Gastroesophageal sphincter (tissue), 4 donors: ENCODE data around the gene LRP6. TPM values are rescaled to one million over a fixed set of nuclear protein-coding genes. Genes with fewer than 3 reads are reported as not detected.

Source experiments
- ATAC-seq: fragments of 150-250 bp; one replicate; pipeline ENCODE4 v1.9.1; 2016; ENCODE audit warnings: mild to moderate bottlenecking, moderate library complexity
- H3K27ac ChIP-seq, 4 donors: fragments of 200-600 bp; sonication (generic) in 3 of 4; 1 replicate in 3 of 4; 2 replicates in 1 of 4; pipeline ENCODE4 v1.5.1; 2016 to 2019
- H3K27me3 ChIP-seq: fragments of 200-600 bp; sonication (generic); one replicate; pipeline ENCODE4 v1.5.1; 2019
- H3K36me3 ChIP-seq, 2 donors: fragments of 200-600 bp; sonication (generic); one replicate each; pipeline ENCODE4 v1.5.1; 2019; ENCODE audit warnings: control low read depth in 1 of 2
- H3K4me1 ChIP-seq, 3 donors: fragments of 200-600 bp; sonication (generic); 1 replicate in 2 of 3; 2 replicates in 1 of 3; pipeline ENCODE4 v1.5.1; 2016 to 2019; ENCODE audit warnings: control low read depth in 2 of 3
- H3K4me3 ChIP-seq, 2 donors: fragments of 200-600 bp; sonication (generic); one replicate each; pipeline ENCODE4 v1.5.1; 2019; ENCODE audit warnings: mild to moderate bottlenecking in 1 of 2, moderate library complexity in 1 of 2
- H3K9me3 ChIP-seq, 3 donors: fragments of 200-600 bp; sonication (generic); one replicate each; pipeline ENCODE4 v1.5.1; 2017 to 2019; ENCODE audit warnings: control low read depth in 2 of 3
- EP300 ChIP-seq: sonication (generic); formaldehyde crosslinking; IDR thresholded peaks from one replicate; pipeline ENCODE4 v1.6.1; 2017; ENCODE audit warnings: antibody characterized with exemption, mild to moderate bottlenecking
- POLR2A ChIP-seq, 2 donors: fragments of 450-650 bp; IDR thresholded peaks; one replicate each; pipeline ENCODE4 v1.6.1; 2017; ENCODE audit warnings: antibody characterized with exemption in 2 of 2, mild to moderate bottlenecking in 2 of 2, moderate library complexity in 1 of 2
- POLR2AphosphoS5 ChIP-seq: sonication (generic); formaldehyde crosslinking; IDR thresholded peaks from one replicate; pipeline ENCODE4 v1.6.1; 2017; ENCODE audit warnings: antibody characterized with exemption
- WGBS, 2 donors: methylation state at CpG; one replicate each; pipeline ENCODE4 v1.1.5; 2018; ENCODE audit warnings: low coverage in 1 of 2; 5-methylcytosine and 5-hydroxymethylcytosine counted together
- total RNA-seq, 4 donors: library from RNA; depleted of rRNA; stranded (reverse); fragments of >200 nt; gene quantifications; one replicate each; pipeline ENCODE4 v1.1.0, GENCODE V29; 2016
- TF ChIP-seq, protein P1 (sequence below), 4 experiments: fragments of 200-600 bp in 2 of 4; fragments of 450-650 bp in 2 of 4; sonication (generic) in 1 of 4; IDR thresholded peaks; one replicate each; pipeline ENCODE4 v1.5.1; 2017 to 2019; ENCODE audit warnings: antibody characterized with exemption in 4 of 4, mild to moderate bottlenecking in 2 of 4, moderate library complexity in 2 of 4

The LRP6 gene
- total RNA-seq, 4 donors from 2014 or later, result 34.5 to 58.5 (median 42.6) TPM

- Histone ChIP-seq H3K4me1 (no peaks in the 10 kb centered on the region), H3K9me3 (no peaks in the 10 kb centered on the region), H3K27ac (no peak overlapping the region), H3K4me3 (no peak overlapping the region), H3K27me3 (no peaks in the 10 kb centered on the region), H3K36me3 (no peaks in the 10 kb centered on the region)
- TF ChIP-seq EP300 (no peak), POLR2A (IDR thresholded peaks at IDR 0.05) (no peak), POLR2AphosphoS5 (no peak)
- TF ChIP-seq, protein P1, sequence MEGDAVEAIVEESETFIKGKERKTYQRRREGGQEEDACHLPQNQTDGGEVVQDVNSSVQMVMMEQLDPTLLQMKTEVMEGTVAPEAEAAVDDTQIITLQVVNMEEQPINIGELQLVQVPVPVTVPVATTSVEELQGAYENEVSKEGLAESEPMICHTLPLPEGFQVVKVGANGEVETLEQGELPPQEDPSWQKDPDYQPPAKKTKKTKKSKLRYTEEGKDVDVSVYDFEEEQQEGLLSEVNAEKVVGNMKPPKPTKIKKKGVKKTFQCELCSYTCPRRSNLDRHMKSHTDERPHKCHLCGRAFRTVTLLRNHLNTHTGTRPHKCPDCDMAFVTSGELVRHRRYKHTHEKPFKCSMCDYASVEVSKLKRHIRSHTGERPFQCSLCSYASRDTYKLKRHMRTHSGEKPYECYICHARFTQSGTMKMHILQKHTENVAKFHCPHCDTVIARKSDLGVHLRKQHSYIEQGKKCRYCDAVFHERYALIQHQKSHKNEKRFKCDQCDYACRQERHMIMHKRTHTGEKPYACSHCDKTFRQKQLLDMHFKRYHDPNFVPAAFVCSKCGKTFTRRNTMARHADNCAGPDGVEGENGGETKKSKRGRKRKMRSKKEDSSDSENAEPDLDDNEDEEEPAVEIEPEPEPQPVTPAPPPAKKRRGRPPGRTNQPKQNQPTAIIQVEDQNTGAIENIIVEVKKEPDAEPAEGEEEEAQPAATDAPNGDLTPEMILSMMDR (IDR thresholded peaks at IDR 0.05), result no peak
- ATAC-seq, result no peak
- 70 to 71% methylated on average over 1 to 3 of the region's 5 CpGs for WGBS, 2 donors
Measured at GRCh38 chr12:12079291-12079690, 187.6 kb downstream of the LRP6 start.

GRCh38 chr12:12072064-12072760 lies 194.6 kb downstream of the LRP6 start:
- Histone ChIP-seq H3K27ac (no peak overlapping the region), H3K4me3 (no peak overlapping the region), H3K4me1 (no peaks in the 10 kb centered on the region), H3K36me3 (no peaks in the 10 kb centered on the region), H3K9me3 (no peaks in the 10 kb centered on the region), H3K27me3 (peaks cover 12% of the 10 kb centered on the region)
- 85 to 100% methylated on average over 1 to 5 of the region's 21 CpGs for WGBS, 2 donors
- ATAC-seq, result no peak
- TF ChIP-seq, protein P1 (IDR thresholded peaks at IDR 0.05), result no peak
- no peak for TF ChIP-seq POLR2AphosphoS5

GRCh38 chr12:12070674-12071656 lies 195.9 kb downstream of the LRP6 start, which contains the start of gene BCL2L14:
Gene BCL2L14, plus strand, starts transcription at chr12:12070939. Its CDS starts 8,367 bp downstream, at chr12:12079306.
- Histone ChIP-seq H3K27me3 (peaks cover 12% of the 10 kb centered on the region), H3K27ac (no peak within 1 kb of the TSS), H3K4me1 (no peaks in the 10 kb centered on the region), H3K9me3 (no peaks in the 10 kb centered on the region), H3K36me3 (no peaks in the 10 kb centered on the region), H3K4me3 (no peak within 1 kb of the TSS)
- TF ChIP-seq EP300, result no peak
- no peak for TF ChIP-seq POLR2AphosphoS5
- TF ChIP-seq, protein P1 (IDR thresholded peaks at IDR 0.05), result no peak
- 54 to 70% methylated on average over 10 to 11 of the region's 12 CpGs for WGBS, 2 donors
- ATAC-seq, result no peak

GRCh38 chr12:12069821-12070548 lies 196.9 kb downstream of the LRP6 start:
- TF ChIP-seq POLR2A (IDR thresholded peaks at IDR 0.05) (no peak), POLR2AphosphoS5 (no peak), EP300 (no peak)
- TF ChIP-seq, protein P1 (IDR thresholded peaks at IDR 0.05), result no peak
- H3K27ac ChIP-seq, result no peak overlapping the region
- peaks cover 12% of the 10 kb centered on the region for H3K27me3 ChIP-seq
- no peaks in the 10 kb centered on the region for H3K9me3 ChIP-seq
- H3K36me3 ChIP-seq, result no peaks in the 10 kb centered on the region
- no peak for ATAC-seq
- no peak overlapping the region for H3K4me3 ChIP-seq
- no peaks in the 10 kb centered on the region for H3K4me1 ChIP-seq
- WGBS, 2 donors, result 81 to 82% methylated on average over 8 of the region's 14 CpGs
